H1 (cell line): Measurements from ENCODE around the gene MAP7.

ENCODE experiments used
- CHD2 ChIP-seq: IDR thresholded peaks from 2 replicates; pipeline ENCODE4 v1.6.1; 2012; ENCODE audit warnings: low read length, improper control_type of control experiment
- FOSL1 ChIP-seq: IDR thresholded peaks from 2 replicates; pipeline ENCODE4 v1.6.1; 2011; ENCODE audit warnings: mild to moderate bottlenecking, low read depth, low read length, moderate library complexity; ENCODE audit not compliant: insufficient read depth
- NRF1 ChIP-seq: IDR thresholded peaks from 2 replicates; pipeline ENCODE4 v1.6.1; 2011; ENCODE audit warnings: mild to moderate bottlenecking, low read depth, low read length, improper control_type of control experiment
- TAF1 ChIP-seq: IDR thresholded peaks from 2 replicates; pipeline ENCODE4 v1.6.1; 2011; ENCODE audit warnings: mild to moderate bottlenecking, low read depth, low read length
- TF ChIP-seq, protein P1 (sequence below): IDR thresholded peaks from 2 replicates; pipeline ENCODE4 v1.6.1; 2012; ENCODE audit warnings: low read length, inconsistent platforms
- TF ChIP-seq, protein P2 (sequence below), 3 experiments: IDR thresholded peaks; 1 replicate in 2 of 3; 2 replicates in 1 of 3; pipeline versions ENCODE4 v1.5.1 to v1.6.1; 2011; ENCODE audit warnings: low read length in 3 of 3, mild to moderate bottlenecking in 3 of 3, inconsistent platforms in 2 of 3, low read depth in 1 of 3, moderate library complexity in 1 of 3; ENCODE audit not compliant: insufficient read depth in 1 of 3; ENCODE audit errors: control extremely low read depth in 1 of 3
- TF ChIP-seq, protein P3 (sequence below): IDR thresholded peaks from 2 replicates; pipeline ENCODE4 v1.6.1; 2012; ENCODE audit warnings: inconsistent platforms

DNA sequence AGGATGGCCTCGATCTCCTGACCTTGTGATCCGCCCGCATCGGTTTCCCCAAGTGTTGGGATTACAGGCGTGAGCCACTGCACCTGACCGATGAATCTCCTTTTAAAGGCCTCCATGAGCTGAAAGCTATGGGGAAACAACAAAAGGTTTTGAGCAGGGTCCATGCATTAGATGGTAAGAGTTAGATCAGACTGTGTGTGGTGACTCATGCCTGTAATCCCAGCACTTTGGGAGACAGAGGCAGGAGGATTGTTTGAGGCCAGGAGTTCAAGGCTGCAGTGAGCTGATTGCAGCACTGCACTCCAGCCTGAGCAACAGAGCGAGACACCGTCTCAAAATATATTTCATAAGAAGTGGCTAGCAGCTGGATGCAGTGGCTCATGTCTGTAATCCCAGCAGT lies 219.6 kb downstream of the MAP7 start:
- TF ChIP-seq, protein P1, sequence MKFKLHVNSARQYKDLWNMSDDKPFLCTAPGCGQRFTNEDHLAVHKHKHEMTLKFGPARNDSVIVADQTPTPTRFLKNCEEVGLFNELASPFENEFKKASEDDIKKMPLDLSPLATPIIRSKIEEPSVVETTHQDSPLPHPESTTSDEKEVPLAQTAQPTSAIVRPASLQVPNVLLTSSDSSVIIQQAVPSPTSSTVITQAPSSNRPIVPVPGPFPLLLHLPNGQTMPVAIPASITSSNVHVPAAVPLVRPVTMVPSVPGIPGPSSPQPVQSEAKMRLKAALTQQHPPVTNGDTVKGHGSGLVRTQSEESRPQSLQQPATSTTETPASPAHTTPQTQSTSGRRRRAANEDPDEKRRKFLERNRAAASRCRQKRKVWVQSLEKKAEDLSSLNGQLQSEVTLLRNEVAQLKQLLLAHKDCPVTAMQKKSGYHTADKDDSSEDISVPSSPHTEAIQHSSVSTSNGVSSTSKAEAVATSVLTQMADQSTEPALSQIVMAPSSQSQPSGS = no peak
- TF ChIP-seq, protein P2, sequence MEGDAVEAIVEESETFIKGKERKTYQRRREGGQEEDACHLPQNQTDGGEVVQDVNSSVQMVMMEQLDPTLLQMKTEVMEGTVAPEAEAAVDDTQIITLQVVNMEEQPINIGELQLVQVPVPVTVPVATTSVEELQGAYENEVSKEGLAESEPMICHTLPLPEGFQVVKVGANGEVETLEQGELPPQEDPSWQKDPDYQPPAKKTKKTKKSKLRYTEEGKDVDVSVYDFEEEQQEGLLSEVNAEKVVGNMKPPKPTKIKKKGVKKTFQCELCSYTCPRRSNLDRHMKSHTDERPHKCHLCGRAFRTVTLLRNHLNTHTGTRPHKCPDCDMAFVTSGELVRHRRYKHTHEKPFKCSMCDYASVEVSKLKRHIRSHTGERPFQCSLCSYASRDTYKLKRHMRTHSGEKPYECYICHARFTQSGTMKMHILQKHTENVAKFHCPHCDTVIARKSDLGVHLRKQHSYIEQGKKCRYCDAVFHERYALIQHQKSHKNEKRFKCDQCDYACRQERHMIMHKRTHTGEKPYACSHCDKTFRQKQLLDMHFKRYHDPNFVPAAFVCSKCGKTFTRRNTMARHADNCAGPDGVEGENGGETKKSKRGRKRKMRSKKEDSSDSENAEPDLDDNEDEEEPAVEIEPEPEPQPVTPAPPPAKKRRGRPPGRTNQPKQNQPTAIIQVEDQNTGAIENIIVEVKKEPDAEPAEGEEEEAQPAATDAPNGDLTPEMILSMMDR (IDR thresholded peaks at IDR 0.05; ENCODE audit: control extremely low read depth in 1 of 3, insufficient read depth in 1 of 3, low read depth in 1 of 3, low read length in 3 of 3) = no peak
- TF ChIP-seq NRF1 = no peak
- TF ChIP-seq TAF1 = no peak
- TF ChIP-seq, protein P3, sequence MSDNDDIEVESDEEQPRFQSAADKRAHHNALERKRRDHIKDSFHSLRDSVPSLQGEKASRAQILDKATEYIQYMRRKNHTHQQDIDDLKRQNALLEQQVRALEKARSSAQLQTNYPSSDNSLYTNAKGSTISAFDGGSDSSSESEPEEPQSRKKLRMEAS = no peak
- TF ChIP-seq CHD2 = no peak
- no peak for TF ChIP-seq FOSL1
